ENCODE data around the gene OVAAL.

The OVAAL gene

DNA sequence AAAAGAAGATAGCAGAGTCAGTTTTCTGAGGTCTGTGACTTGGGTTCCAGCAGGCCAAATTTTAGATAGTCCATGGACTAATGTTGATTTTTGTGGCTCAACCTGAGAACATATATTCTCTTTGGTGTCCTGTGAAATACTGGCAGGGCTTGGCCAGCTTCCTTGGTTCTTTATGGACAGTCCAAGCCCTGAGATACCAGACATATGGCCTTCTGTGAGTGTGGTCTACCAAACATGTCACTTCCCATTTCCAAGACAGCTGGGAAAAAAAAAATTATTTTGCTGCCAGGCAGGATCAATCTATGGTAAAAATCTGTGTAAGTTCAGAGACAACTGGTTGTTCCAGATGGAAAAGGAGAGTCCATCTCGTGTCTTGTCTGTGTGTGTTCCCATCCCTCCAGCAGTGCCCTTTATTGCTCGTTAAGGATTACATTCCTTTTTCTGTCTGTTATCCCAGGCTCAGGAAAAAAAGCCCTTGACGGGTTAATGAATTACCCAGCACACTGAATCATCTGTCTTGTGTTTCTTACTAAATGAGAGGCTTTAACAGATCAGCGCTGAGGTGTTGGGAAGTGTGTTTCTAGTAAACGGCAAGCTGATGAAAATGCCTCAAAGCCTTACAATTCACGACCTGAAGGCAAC is 39.7 kb downstream of the OVAAL start:
- H3K27ac ChIP-seq: no peak overlapping the region
- CTCF ChIA-PET: no interaction called here

DNA sequence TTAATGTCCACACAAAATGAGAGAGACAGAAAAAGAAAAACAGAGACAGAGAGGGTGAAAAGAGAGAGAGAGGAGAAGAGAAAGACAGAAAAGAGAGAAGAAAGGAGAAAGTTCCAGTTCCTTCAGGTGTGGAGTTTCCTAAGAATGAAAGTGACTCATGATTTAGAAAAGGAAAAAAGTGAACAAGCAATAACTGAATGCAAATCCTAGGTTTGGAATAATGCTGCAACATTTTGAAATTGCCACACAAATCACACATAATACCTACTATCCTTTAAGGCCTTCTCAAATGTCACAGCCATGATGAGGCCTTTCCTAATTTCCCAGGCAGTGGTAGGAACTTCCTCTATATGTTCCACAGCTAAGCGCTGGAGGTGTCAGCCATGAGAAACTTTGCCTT is 41.6 kb downstream of the OVAAL start:
- ChIA-PET POLR2A (ENCODE audit: low non-redundant PET) (no interaction called here), CTCF (no interaction called here)
- TF ChIP-seq, protein P1, sequence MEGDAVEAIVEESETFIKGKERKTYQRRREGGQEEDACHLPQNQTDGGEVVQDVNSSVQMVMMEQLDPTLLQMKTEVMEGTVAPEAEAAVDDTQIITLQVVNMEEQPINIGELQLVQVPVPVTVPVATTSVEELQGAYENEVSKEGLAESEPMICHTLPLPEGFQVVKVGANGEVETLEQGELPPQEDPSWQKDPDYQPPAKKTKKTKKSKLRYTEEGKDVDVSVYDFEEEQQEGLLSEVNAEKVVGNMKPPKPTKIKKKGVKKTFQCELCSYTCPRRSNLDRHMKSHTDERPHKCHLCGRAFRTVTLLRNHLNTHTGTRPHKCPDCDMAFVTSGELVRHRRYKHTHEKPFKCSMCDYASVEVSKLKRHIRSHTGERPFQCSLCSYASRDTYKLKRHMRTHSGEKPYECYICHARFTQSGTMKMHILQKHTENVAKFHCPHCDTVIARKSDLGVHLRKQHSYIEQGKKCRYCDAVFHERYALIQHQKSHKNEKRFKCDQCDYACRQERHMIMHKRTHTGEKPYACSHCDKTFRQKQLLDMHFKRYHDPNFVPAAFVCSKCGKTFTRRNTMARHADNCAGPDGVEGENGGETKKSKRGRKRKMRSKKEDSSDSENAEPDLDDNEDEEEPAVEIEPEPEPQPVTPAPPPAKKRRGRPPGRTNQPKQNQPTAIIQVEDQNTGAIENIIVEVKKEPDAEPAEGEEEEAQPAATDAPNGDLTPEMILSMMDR (conservative IDR thresholded peaks at IDR 0.05; ENCODE audit: low read depth): no peak
- no peak for DNase-seq (ENCODE audit: low spot score)
- H3K27ac ChIP-seq: no peak overlapping the region

More for the DNA sequence above, 39.7 kb downstream of the OVAAL start:
- TF ChIP-seq, protein P1 (conservative IDR thresholded peaks at IDR 0.05; ENCODE audit: low read depth): no peak
- POLR2A ChIA-PET (ENCODE audit: low non-redundant PET): no interaction called here
- DNase-seq (ENCODE audit: low spot score): no peak

DNA sequence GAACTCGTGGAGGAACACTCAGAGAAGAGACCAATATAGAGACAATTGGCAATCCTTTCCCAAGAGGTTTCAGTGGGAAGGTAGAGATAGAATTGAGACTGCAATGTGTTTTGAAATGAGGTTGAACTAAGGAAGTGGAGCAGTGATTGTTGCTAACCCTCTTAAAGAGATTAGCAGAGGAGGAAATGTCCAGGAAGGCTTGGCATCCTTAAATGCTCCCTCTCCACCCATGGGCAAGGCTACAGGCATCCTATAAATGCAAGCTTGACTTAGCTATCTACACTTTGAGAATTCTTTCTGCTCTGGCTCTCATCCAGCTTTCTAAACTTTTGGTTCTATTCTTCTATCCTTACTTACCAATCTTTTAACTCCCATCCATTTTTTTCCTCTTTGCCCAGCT is 42.7 kb downstream of the OVAAL start:
- POLR2A ChIA-PET (ENCODE audit: low non-redundant PET): no interaction called here
- TF ChIP-seq, protein P1 (conservative IDR thresholded peaks at IDR 0.05; ENCODE audit: low read depth): no peak
- no peak overlapping the region for H3K27ac ChIP-seq
- CTCF ChIA-PET: interaction anchor here (0.6 kb wide), 1 partner anchor 16 kb away, joined by 3 read pairs; no protein-coding TSS in a partner anchor
- DNase-seq (ENCODE audit: low spot score): no peak

DNA sequence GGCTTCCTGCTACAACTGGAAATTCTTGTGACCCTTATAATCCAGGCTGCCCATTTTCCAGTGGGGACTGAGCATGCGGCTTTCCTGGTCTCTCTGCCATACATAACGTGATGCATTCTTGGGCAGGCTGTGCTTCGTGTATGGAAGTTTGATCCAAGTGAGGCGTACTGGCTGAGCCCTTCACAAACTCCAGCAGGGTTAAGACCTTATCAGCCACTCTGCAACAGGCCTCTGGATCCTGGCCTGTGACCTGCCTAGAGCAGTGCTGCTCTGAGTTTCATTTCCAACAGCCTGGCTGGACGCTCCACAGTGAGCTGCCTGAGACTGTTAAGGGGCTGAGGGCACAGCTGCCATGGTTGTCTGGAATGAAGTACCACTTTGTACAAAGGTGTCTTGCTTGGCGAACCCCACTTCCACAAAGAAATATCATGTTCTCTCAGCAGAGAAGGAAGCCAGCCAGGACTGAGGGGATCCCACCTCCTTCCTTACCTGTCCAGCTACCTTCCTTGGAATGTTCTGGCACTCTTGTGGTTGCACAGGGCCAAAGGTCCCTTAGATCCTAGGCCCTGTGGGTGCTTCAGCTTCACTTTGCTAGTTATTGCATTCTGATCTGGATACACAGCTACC is 44.6 kb downstream of the OVAAL start:
- no peak overlapping the region for H3K27ac ChIP-seq
- POLR2A ChIA-PET (ENCODE audit: low non-redundant PET): no interaction called here
- TF ChIP-seq, protein P1 (conservative IDR thresholded peaks at IDR 0.05; ENCODE audit: low read depth): no peak
- no peak for DNase-seq (ENCODE audit: low spot score)
- CTCF ChIA-PET: no interaction called here

DNA sequence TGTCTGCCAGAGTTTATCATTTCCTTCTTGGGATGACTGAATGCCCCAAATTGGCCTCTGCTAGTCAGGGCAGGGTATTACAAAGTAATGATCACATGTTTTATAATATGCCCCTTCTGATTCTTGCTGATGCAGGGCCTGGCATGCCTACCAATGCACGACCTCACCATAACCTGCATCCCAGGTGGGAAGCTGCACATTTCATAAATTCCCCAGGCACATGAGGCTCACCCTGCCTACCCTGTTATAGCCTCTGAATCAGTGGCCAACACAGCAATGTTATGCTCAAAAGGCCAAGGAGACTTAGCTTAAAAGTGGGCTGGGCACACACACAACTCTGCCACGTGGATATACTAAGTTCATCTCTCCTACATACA is 45.1 kb downstream of the OVAAL start:
- TF ChIP-seq, protein P1 (conservative IDR thresholded peaks at IDR 0.05; ENCODE audit: low read depth): no peak
- no peak overlapping the region for H3K27ac ChIP-seq
- CTCF ChIA-PET: no interaction called here
- POLR2A ChIA-PET (ENCODE audit: low non-redundant PET): no interaction called here
- DNase-seq (ENCODE audit: low spot score): no peak

DNA sequence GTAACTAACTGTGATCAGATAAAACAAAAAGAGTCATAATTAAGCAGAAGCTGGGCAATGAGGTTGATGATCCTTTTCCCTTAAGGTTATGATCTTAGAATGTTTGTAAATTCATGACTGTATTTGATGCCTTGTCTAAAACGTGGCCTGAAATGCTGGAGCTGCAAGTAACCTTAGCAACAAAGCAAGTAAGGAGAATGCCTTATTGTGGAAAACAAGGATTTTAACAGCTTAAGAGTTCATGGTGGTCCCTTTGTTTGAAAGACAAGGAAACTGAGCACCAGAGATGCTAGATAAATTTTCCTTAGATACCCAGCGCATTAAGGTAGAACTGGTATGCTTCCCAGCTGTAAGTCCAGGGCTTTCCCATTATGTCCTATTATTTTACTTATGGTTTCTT is 47.4 kb downstream of the OVAAL start:
- POLR2A ChIA-PET (ENCODE audit: low non-redundant PET): no interaction called here

More for the DNA sequence above, 47.4 kb downstream of the OVAAL start:
- no peak for DNase-seq (ENCODE audit: low spot score)
- TF ChIP-seq, protein P1 (conservative IDR thresholded peaks at IDR 0.05; ENCODE audit: low read depth): no peak
- H3K27ac ChIP-seq: no peak overlapping the region
- CTCF ChIA-PET: interaction anchor here (0.5 kb wide), 1 partner anchor 173 kb away, joined by 3 read pairs; no protein-coding TSS in a partner anchor

Data from RWPE1 (cell line).